Natural killer cell (primary cell): Measurements from ENCODE around the gene TEX2. TPM values are rescaled to one million over a fixed set of nuclear protein-coding genes. Genes with fewer than 3 reads are reported as not detected.

Experiments used
- ATAC-seq, 3 donors: fragments of 150-1000 bp in 2 of 3; fragments of 200-7000 bp in 1 of 3; cut with Tn5 transposase; 1 replicate in 1 of 3; 2 replicates in 2 of 3; pipeline ENCODE4 v1.10.0; 2021; ENCODE audit warnings: mild to moderate bottlenecking in 2 of 3, moderate library complexity in 2 of 3
- DNase-seq, 2 donors: peaks; one replicate each; pipeline versions ENCODE4 v3.0.0 to v3.0.0-alpha.2; 2013 to 2021; ENCODE audit warnings: mixed read lengths in 1 of 2
- H3K27ac ChIP-seq: one replicate; pipeline ENCODE4 v1.5.1; 2013; ENCODE audit warnings: mild to moderate bottlenecking, low read length
- H3K27me3 ChIP-seq: one replicate; pipeline ENCODE4 v1.6.1; 2013; ENCODE audit warnings: low read length; ENCODE audit not compliant: control insufficient read depth, insufficient read depth
- H3K36me3 ChIP-seq: one replicate; pipeline ENCODE4 v1.6.1; 2013; ENCODE audit warnings: low read length; ENCODE audit not compliant: control insufficient read depth, insufficient read depth
- H3K4me1 ChIP-seq: one replicate; pipeline ENCODE4 v1.6.1; 2013; ENCODE audit warnings: low read length; ENCODE audit not compliant: control insufficient read depth, insufficient read depth
- H3K4me3 ChIP-seq: one replicate; pipeline ENCODE4 v1.5.1; 2013; ENCODE audit warnings: low read length
- H3K9me3 ChIP-seq: one replicate; pipeline ENCODE4 v1.6.1; 2013; ENCODE audit warnings: low read length; ENCODE audit not compliant: control insufficient read depth, insufficient read depth
- H3K27ac Mint-ChIP-seq, 2 donors: one replicate each; pipeline ENCODE4 v1.8.0; 2022; ENCODE audit warnings: mild to moderate bottlenecking in 2 of 2, mixed read lengths in 2 of 2, moderate library complexity in 1 of 2
- H3K27me3 Mint-ChIP-seq, 2 donors: one replicate each; pipeline ENCODE4 v1.8.0; 2022; ENCODE audit warnings: low read depth in 2 of 2, mixed read lengths in 2 of 2
- H3K36me3 Mint-ChIP-seq: one replicate; pipeline ENCODE4 v1.8.0; 2022; ENCODE audit warnings: mixed read lengths
- H3K4me1 Mint-ChIP-seq, 2 donors: one replicate each; pipeline ENCODE4 v1.8.0; 2022; ENCODE audit warnings: mixed read lengths in 2 of 2
- H3K4me3 Mint-ChIP-seq: one replicate; pipeline ENCODE4 v1.8.0; 2022; ENCODE audit warnings: mild to moderate bottlenecking, moderate library complexity, mixed read lengths
- H3K9me3 Mint-ChIP-seq, 2 donors: one replicate each; pipeline ENCODE4 v1.8.0; 2022; ENCODE audit warnings: mixed read lengths in 2 of 2
- CTCF ChIP-seq: fragments of 200-600 bp; IDR thresholded peaks from one replicate; pipeline ENCODE4 v1.8.0; 2022; ENCODE audit warnings: antibody characterized with exemption
- WGBS: methylation state at CpG from one replicate; pipeline ENCODE4 v1.1.7; 2013; ENCODE audit warnings: missing lambda C conversion rate; ENCODE audit not compliant: insufficient coverage; 5-methylcytosine and 5-hydroxymethylcytosine counted together
- intact Hi-C: fragments of 100-400 bp; cut with micrococcal nuclease; formaldehyde crosslinking; loops from one replicate; pipeline ENCODE4 v1.14.2; 2022
- total RNA-seq, 4 donors: library from RNA; stranded (reverse); fragments of 120-200 nt in 1 of 4; gene quantifications; one replicate each; pipeline versions ENCODE4 v1.2.3 to v1.2.4, GENCODE V29; 2013 to 2022

TEX2 gene
- total RNA-seq, 3 donors from 2014 or later (not counting 1 experiment from before 2014, with no cell fraction given): 8.3 to 16.3 (median 11.3) TPM

GRCh38 chr17:64151016-64151368 lies 112.1 kb downstream of the TEX2 start:
- peaks cover 14% of the 10 kb centered on the region for H3K4me1 ChIP-seq
- Mint-ChIP-seq H3K4me1 (peaks cover 0 to 8% of the 10 kb centered on the region in 2 donors), H3K4me3 (no peak overlapping the region), H3K9me3 (no peaks in the 10 kb centered on the region), H3K36me3 (peaks cover 10% of the 10 kb centered on the region), H3K27me3 (no peaks in the 10 kb centered on the region), H3K27ac (no peak overlapping the region)
- H3K4me3 ChIP-seq: no peak overlapping the region
- no peak for DNase-seq
- intact Hi-C loops: no loop called here
- H3K9me3 ChIP-seq: no peaks in the 10 kb centered on the region
- no peak overlapping the region for H3K27ac ChIP-seq
- no peak for TF ChIP-seq CTCF
- peaks cover 22% of the 10 kb centered on the region for H3K36me3 ChIP-seq
- ATAC-seq: no peak
- WGBS: 100% methylated on average over 1 of the region's 1 CpG
- no peaks in the 10 kb centered on the region for H3K27me3 ChIP-seq

DNA sequence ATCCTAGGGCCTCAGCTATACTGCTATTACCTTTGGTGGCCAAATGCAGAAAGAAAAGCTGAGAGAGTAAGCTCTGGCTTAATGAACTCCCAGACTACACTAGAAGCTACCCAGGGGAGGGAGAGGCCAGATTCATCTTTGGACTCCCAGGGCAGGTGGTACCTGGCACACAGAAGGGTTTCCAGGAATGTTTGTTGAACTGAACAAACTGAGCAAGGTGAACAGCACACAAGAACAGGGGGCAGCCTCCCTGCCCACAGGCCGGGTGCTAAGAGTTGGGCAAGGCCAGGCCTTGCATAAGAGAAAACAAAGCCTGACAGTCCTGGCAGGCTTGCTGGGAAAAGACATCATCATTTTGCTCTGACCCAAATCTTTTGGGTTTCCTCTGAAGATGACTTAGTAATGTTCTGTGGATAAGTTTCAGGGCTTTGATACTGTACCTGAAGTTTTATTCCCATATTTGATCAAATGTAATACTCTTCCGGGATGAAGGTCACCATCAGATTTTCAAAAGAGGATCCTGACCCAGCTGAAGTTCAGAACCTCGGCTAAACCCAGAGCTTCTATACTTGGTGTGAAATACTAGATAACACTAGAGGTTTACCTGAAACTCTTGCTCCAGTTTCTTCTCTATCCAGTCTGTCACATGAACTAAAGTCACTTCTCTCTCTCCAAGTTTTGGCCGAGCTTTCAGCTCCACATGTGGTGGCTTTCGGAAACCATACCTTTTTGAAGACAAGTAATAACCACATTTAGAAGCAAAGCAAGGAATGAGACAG lies 112.6 kb downstream of the TEX2 start:
- DNase-seq (no peak), ATAC-seq (no peak)
- no peak overlapping the region for H3K4me3 Mint-ChIP-seq
- intact Hi-C loops: no loop called here
- H3K36me3 Mint-ChIP-seq: peaks cover 10% of the 10 kb centered on the region
- H3K36me3 ChIP-seq: peaks cover 22% of the 10 kb centered on the region
- no peak overlapping the region for H3K27ac ChIP-seq
- H3K27me3 ChIP-seq: no peaks in the 10 kb centered on the region
- no peak overlapping the region for H3K4me3 ChIP-seq
- H3K4me1 ChIP-seq: peaks cover 14% of the 10 kb centered on the region
- WGBS: 88% methylated on average over 5 of the region's 5 CpGs
- H3K27me3 Mint-ChIP-seq: no peaks in the 10 kb centered on the region
- H3K4me1 Mint-ChIP-seq: peaks cover 0 to 8% of the 10 kb centered on the region in 2 donors
- no peaks in the 10 kb centered on the region for H3K9me3 ChIP-seq
- H3K27ac Mint-ChIP-seq: no peak overlapping the region
- H3K9me3 Mint-ChIP-seq: no peaks in the 10 kb centered on the region
- no peak for TF ChIP-seq CTCF

DNA sequence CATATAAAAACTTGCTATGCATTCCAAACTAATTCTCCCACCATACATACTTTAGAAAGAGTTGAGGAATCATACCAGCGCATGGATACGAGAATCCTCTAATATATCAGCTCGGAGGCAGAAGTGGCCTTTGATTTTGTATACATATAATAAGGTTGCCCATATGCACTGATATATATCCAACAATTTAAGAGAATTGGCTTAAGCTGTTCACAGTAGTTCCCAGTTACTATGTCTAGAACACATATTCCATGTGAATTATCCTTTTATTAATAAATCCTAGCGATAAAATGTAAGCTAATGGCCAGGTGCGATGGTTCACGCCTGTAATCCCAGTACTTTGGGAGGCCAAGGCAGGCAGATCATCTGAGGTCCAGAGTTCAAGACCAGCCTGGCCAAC lies 113.9 kb downstream of the TEX2 start:
- Histone ChIP-seq H3K27ac (no peak overlapping the region), H3K36me3 (peaks cover 19% of the 10 kb centered on the region), H3K9me3 (no peaks in the 10 kb centered on the region), H3K27me3 (no peaks in the 10 kb centered on the region), H3K4me1 (peaks cover 20% of the 10 kb centered on the region), H3K4me3 (no peak overlapping the region)
- no peaks in the 10 kb centered on the region for H3K9me3 Mint-ChIP-seq
- intact Hi-C loops: loop anchor here (5.0 kb wide), 1 partner anchor 232 kb away; the partner anchor contains the start of gene GH1
- DNase-seq (no peak), ATAC-seq (no peak)
- H3K4me3 Mint-ChIP-seq: no peak overlapping the region
- 97% methylated on average over 3 of the region's 6 CpGs for WGBS
- H3K27me3 Mint-ChIP-seq: no peaks in the 10 kb centered on the region
- H3K4me1 Mint-ChIP-seq: peaks cover 0 to 8% of the 10 kb centered on the region in 2 donors
- no peak overlapping the region for H3K27ac Mint-ChIP-seq
- TF ChIP-seq CTCF: no peak
- H3K36me3 Mint-ChIP-seq: peaks cover 10% of the 10 kb centered on the region
